IMR-90 (cell line): ENCODE measurements around the gene ANG. TPM values are rescaled to one million over a fixed set of nuclear protein-coding genes. Genes with fewer than 3 reads are reported as not detected.

ENCODE experiments used
- ATAC-seq: fragments of 200-7000 bp; cut with Tn5 transposase; 2 replicates; pipeline ENCODE4 v1.9.1; 2020; ENCODE audit warnings: low read depth, mild to moderate bottlenecking, moderate library complexity
- BruUV-seq: library from RNA; stranded (reverse); fragments of 400-500 nt; replicated peaks from 2 replicates; lab custom pipeline; 2021; lab: Mats Ljungman, UMichigan
- CTCF ChIA-PET: fragments of 300-600 bp; formaldehyde crosslinking; extraction: SDS; loops from one replicate; lab custom pipeline; 2021; ENCODE audit warnings: antibody characterized with exemption; lab: Yijun Ruan, JAX
- POLR2A ChIA-PET: fragments of 300-600 bp; sonication (Branson Sonifier 250); formaldehyde crosslinking; loops from one replicate; lab custom pipeline; 2022; ENCODE audit warnings: antibody characterized with exemption; ENCODE audit not compliant: unreplicated experiment; lab: Charles Lee
- DNase-seq: peaks from one replicate; pipeline ENCODE4 v3.0.0; 2013
- H2AFZ ChIP-seq: replicated peaks from 2 replicates; pipeline ENCODE3; 2013; ENCODE audit warnings: low read length, mild to moderate bottlenecking; ENCODE audit not compliant: poor library complexity
- H2AK5ac ChIP-seq: 2 replicates; pipeline ENCODE4 v1.6.1; 2013; ENCODE audit warnings: low read depth, low read length, inconsistent platforms
- H2AK9ac ChIP-seq: replicated peaks from 2 replicates; pipeline ENCODE3; 2013; ENCODE audit warnings: mild to moderate bottlenecking, low read depth, low read length, moderate library complexity; ENCODE audit not compliant: poor library complexity
- H2BK120ac ChIP-seq: 2 replicates; pipeline ENCODE4 v1.6.1; 2013; ENCODE audit warnings: low read depth, low read length, inconsistent platforms
- H2BK15ac ChIP-seq: 3 replicates; pipeline ENCODE4 v1.6.1; 2013; ENCODE audit warnings: low read depth, low read length, inconsistent platforms
- H2BK20ac ChIP-seq: 2 replicates; pipeline ENCODE4 v1.6.1; 2013; ENCODE audit warnings: low read depth, mild to moderate bottlenecking, inconsistent platforms, low read length, moderate library complexity
- H2BK5ac ChIP-seq: 2 replicates; pipeline ENCODE4 v1.6.1; 2013; ENCODE audit warnings: mild to moderate bottlenecking, low read depth, low read length, inconsistent platforms; ENCODE audit not compliant: poor library complexity, severe bottlenecking
- H3K14ac ChIP-seq: replicated peaks from 2 replicates; pipeline ENCODE4 v1.6.1; 2013; ENCODE audit warnings: low read depth, low read length, inconsistent platforms
- H3K18ac ChIP-seq: 2 replicates; pipeline ENCODE4 v1.6.1; 2013; ENCODE audit warnings: low read depth, low read length, control low read depth
- H3K23ac ChIP-seq: 2 replicates; pipeline ENCODE4 v1.6.1; 2013; ENCODE audit warnings: low read depth, low read length, inconsistent platforms
- H3K27ac ChIP-seq: 2 replicates; pipeline ENCODE4 v1.5.1; 2013; ENCODE audit warnings: mild to moderate bottlenecking, control low read depth, low read length; ENCODE audit not compliant: insufficient read depth
- H3K27me3 ChIP-seq: 2 replicates; pipeline ENCODE4 v1.6.1; 2013; ENCODE audit warnings: low read length; ENCODE audit not compliant: control insufficient read depth, insufficient read depth
- H3K36me3 ChIP-seq: 2 replicates; pipeline ENCODE4 v1.6.1; 2013; ENCODE audit warnings: low read length, mixed read lengths; ENCODE audit not compliant: control insufficient read depth, insufficient read depth
- H3K4ac ChIP-seq: 2 replicates; pipeline ENCODE4 v1.6.1; 2013; ENCODE audit warnings: low read depth, low read length, inconsistent platforms
- H3K4me1 ChIP-seq: 2 replicates; pipeline ENCODE4 v1.6.1; 2013; ENCODE audit warnings: low read length, mixed read lengths; ENCODE audit not compliant: control insufficient read depth, insufficient read depth
- H3K4me2 ChIP-seq: 2 replicates; pipeline ENCODE4 v1.6.1; 2013; ENCODE audit warnings: low read depth, mild to moderate bottlenecking, control low read depth, low read length, moderate library complexity
- H3K4me3 ChIP-seq: 2 replicates; pipeline ENCODE4 v1.5.1; 2013; ENCODE audit warnings: low read depth, mild to moderate bottlenecking, control low read depth, low read length, moderate library complexity; ENCODE audit not compliant: insufficient read depth
- H3K56ac ChIP-seq: 2 replicates; pipeline ENCODE4 v1.6.1; 2013; ENCODE audit warnings: low read length, inconsistent platforms; ENCODE audit not compliant: insufficient read depth; ENCODE audit errors: extremely low read depth
- H3K79me1 ChIP-seq, 2 experiments: 2 replicates each; pipeline ENCODE4 v1.6.1; 2013; ENCODE audit warnings: low read length in 2 of 2, inconsistent platforms in 1 of 2, low read depth in 1 of 2
- H3K9ac ChIP-seq: 2 replicates; pipeline ENCODE4 v1.6.1; 2013; ENCODE audit warnings: low read depth, low read length, control low read depth
- H3K9me1 ChIP-seq: 2 replicates; pipeline ENCODE4 v1.6.1; 2013; ENCODE audit warnings: low read length, inconsistent platforms; ENCODE audit not compliant: insufficient read depth
- H3K9me3 ChIP-seq: 2 replicates; pipeline ENCODE4 v1.6.1; 2013; ENCODE audit warnings: low read length; ENCODE audit not compliant: control insufficient read depth, insufficient read depth
- H4K20me1 ChIP-seq: 2 replicates; pipeline ENCODE4 v1.6.1; 2013; ENCODE audit warnings: low read length, inconsistent platforms; ENCODE audit not compliant: insufficient read depth
- H4K5ac ChIP-seq: 2 replicates; pipeline ENCODE4 v1.6.1; 2013; ENCODE audit warnings: mild to moderate bottlenecking, low read depth, low read length, control low read depth
- H4K8ac ChIP-seq, 2 experiments: 2 replicates each; pipeline ENCODE4 v1.6.1; 2013; ENCODE audit warnings: low read depth in 2 of 2, low read length in 2 of 2, control low read depth in 1 of 2, inconsistent platforms in 1 of 2
- H4K91ac ChIP-seq: 2 replicates; pipeline ENCODE4 v1.6.1; 2013; ENCODE audit warnings: low read depth, low read length, inconsistent platforms; ENCODE audit not compliant: insufficient read depth
- CEBPB ChIP-seq: IDR thresholded peaks from 2 replicates; pipeline ENCODE4 v1.6.1; 2012; ENCODE audit warnings: low read depth, low read length, improper control_type of control experiment
- CTCF ChIP-seq: conservative IDR thresholded peaks from 2 replicates; pipeline ENCODE4 v1.5.1; 2012; ENCODE audit warnings: mild to moderate bottlenecking, low read depth, low read length, improper control_type of control experiment
- ELK1 ChIP-seq: fragments of 150-350 bp; IDR thresholded peaks from 2 replicates; pipeline ENCODE4 v1.6.1; 2016; ENCODE audit warnings: low read depth, mild to moderate bottlenecking, low read length, moderate library complexity, borderline replicate concordance
- FOS ChIP-seq: fragments of 150-350 bp; IDR thresholded peaks from 2 replicates; pipeline ENCODE4 v1.6.1; 2016; ENCODE audit warnings: low read depth, low read length
- MAFK ChIP-seq: IDR thresholded peaks from 2 replicates; pipeline ENCODE4 v1.6.1; 2012; ENCODE audit warnings: low read depth, low read length, improper control_type of control experiment
- MAZ ChIP-seq: IDR thresholded peaks from 2 replicates; pipeline ENCODE4 v1.6.1; 2012; ENCODE audit warnings: low read depth, mild to moderate bottlenecking, low read length, improper control_type of control experiment, moderate library complexity, borderline replicate concordance
- MXI1 ChIP-seq: IDR thresholded peaks from 2 replicates; pipeline ENCODE4 v1.6.1; 2012; ENCODE audit warnings: low read depth, mild to moderate bottlenecking, low read length, moderate library complexity, borderline replicate concordance
- NFE2L2 ChIP-seq: fragments of 150-350 bp; IDR thresholded peaks from 2 replicates; pipeline ENCODE4 v1.6.1; 2016; ENCODE audit warnings: low read depth, mild to moderate bottlenecking, low read length
- RAD21 ChIP-seq: IDR thresholded peaks from 2 replicates; pipeline ENCODE4 v1.6.1; 2012; ENCODE audit warnings: low read length, improper control_type of control experiment
- RCOR1 ChIP-seq: IDR thresholded peaks from 2 replicates; pipeline ENCODE4 v1.6.1; 2012; ENCODE audit warnings: mild to moderate bottlenecking, low read length, improper control_type of control experiment; ENCODE audit not compliant: insufficient replicate concordance
- SMC3 ChIP-seq: fragments of 150-350 bp; IDR thresholded peaks from 2 replicates; pipeline ENCODE4 v1.6.1; 2016; ENCODE audit warnings: low read depth, mild to moderate bottlenecking, antibody characterized with exemption, low read length, moderate library complexity
- WGBS, 2 experiments: methylation state at CpG; one replicate each; pipeline versions ENCODE4 v1.1.5 to v1.1.7; 2013; ENCODE audit warnings: missing lambda C conversion rate in 2 of 2; ENCODE audit not compliant: insufficient read length in 1 of 2; ENCODE audit errors: extremely low coverage in 2 of 2; 5-methylcytosine and 5-hydroxymethylcytosine counted together
- dilution Hi-C: fragments of 300-500 bp; cut with HindIII; formaldehyde crosslinking; loops from one replicate; pipeline ENCODE4 v1.14.3; 2018; ENCODE audit warnings: low sequenced_read_pairs; ENCODE audit not compliant: unreplicated experiment
- in situ Hi-C: fragments of 300-500 bp; cut with MboI; formaldehyde crosslinking; loops from 3 replicates; pipeline ENCODE4 v1.14.3; 2019; ENCODE audit warnings: low sequenced_read_pairs, inconsistent platforms, mixed read lengths
- intact Hi-C: fragments of 100-400 bp; cut with micrococcal nuclease; formaldehyde crosslinking; loops from 2 replicates; pipeline ENCODE4 v1.10.0; 2022
- polyA plus RNA-seq, 3 experiments: library from polyadenylated mRNA; depleted of rRNA; stranded (reverse); fragments of >200 nt; gene quantifications; 2 replicates each; pipeline ENCODE4 v1.2.3, GENCODE V29; 2012; ENCODE audit warnings: low replicate concordance in 1 of 3
- total RNA-seq: library from RNA; depleted of rRNA; stranded (reverse); fragments of >200 nt; gene quantifications from 2 replicates; pipeline ENCODE4 v1.2.3, GENCODE V29; 2012
- TF ChIP-seq, protein P1 (sequence below): fragments of 150-350 bp; IDR thresholded peaks from 2 replicates; pipeline ENCODE4 v1.6.1; 2017; ENCODE audit warnings: mild to moderate bottlenecking, antibody characterized with exemption, low read length, low read depth

Gene ANG
- total and polyA plus RNA-seq, 2 of the 4 experiments (the other 2 are of a cell fraction) = 3.6 to 4.7 TPM

DNA sequence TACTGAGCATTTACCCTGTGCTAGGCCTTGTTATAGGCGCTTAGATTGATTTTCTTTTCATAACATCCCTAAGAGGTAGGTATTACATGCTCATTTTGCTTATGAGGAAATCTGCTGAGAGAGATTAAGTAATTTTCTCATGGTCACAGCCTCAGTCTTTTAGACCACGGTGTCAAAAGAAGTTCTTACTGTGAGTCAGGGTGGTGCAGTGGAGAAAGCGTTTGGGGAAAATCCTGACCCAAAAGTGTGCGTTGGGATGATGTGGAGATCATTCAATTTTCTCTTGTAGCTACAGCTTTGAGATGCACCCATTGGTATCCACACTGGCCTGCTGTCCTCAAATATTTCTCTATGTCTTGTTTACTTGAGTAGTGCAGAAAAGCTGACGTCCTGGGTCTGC, 8.2 kb downstream of the ANG start:
- H3K4ac ChIP-seq = no peak overlapping the region
- H3K9ac ChIP-seq = no peak overlapping the region
- H3K4me1 ChIP-seq = no peaks in the 10 kb centered on the region
- H2BK120ac ChIP-seq = no peak overlapping the region
- H4K5ac ChIP-seq = no peak overlapping the region
- no peaks in the 10 kb centered on the region for H3K27me3 ChIP-seq
- H3K4me3 ChIP-seq = no peak overlapping the region
- no peaks in the 10 kb centered on the region for H3K36me3 ChIP-seq
- in situ Hi-C loops (loop anchor here (10.0 kb wide), 1 partner anchor 268 kb away; no protein-coding TSS in a partner anchor), dilution Hi-C loops (no loop called here), intact Hi-C loops (loop anchor here (1.0 to 5.0 kb wide), 5 partner anchors 159 to 411 kb away; no protein-coding TSS in a partner anchor)
- H3K4me2 ChIP-seq = no peak overlapping the region
- no peak overlapping the region for H3K14ac ChIP-seq
- H3K18ac ChIP-seq = no peak overlapping the region
- H2AFZ ChIP-seq = no peak overlapping the region
- H3K56ac ChIP-seq = no peak overlapping the region
- H2BK5ac ChIP-seq = no peak overlapping the region
- no peak for ATAC-seq
- CTCF ChIA-PET = interaction anchor here (0.6 to 1.6 kb wide), 5 partner anchors 162 to 344 kb away, joined by 3 to 4 read pairs (median 3); no protein-coding TSS in a partner anchor
- no peak for DNase-seq
- H3K23ac ChIP-seq = no peak overlapping the region
- H2AK9ac ChIP-seq = no peak overlapping the region
- H2BK20ac ChIP-seq = no peak overlapping the region
- POLR2A ChIA-PET = no interaction called here
- no peak overlapping the region for H2AK5ac ChIP-seq
- H3K79me1 ChIP-seq = 0 out of 4 replicates have a peak, but pooled peaks cover 0 to 1% of the 10 kb centered on the region in 2 experiments
- no TSS peak for BruUV-seq
- no peaks in the 10 kb centered on the region for H4K20me1 ChIP-seq
- no peak overlapping the region for H2BK15ac ChIP-seq
- H3K9me1 ChIP-seq = no peaks in the 10 kb centered on the region
- H3K27ac ChIP-seq = no peak overlapping the region
- no peaks in the 10 kb centered on the region for H3K9me3 ChIP-seq
- H4K91ac ChIP-seq = no peak overlapping the region
- H4K8ac ChIP-seq = no peak overlapping the region
- TF ChIP-seq RAD21 (no peak), SMC3 (no peak), NFE2L2 (no peak), RCOR1 (no peak), MXI1 (no peak), FOS (no peak), CEBPB (no peak), MAFK (no peak), MAZ (no peak), CTCF (no peak), ELK1 (no peak)
- TF ChIP-seq, protein P1, sequence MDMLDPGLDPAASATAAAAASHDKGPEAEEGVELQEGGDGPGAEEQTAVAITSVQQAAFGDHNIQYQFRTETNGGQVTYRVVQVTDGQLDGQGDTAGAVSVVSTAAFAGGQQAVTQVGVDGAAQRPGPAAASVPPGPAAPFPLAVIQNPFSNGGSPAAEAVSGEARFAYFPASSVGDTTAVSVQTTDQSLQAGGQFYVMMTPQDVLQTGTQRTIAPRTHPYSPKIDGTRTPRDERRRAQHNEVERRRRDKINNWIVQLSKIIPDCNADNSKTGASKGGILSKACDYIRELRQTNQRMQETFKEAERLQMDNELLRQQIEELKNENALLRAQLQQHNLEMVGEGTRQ = no peak
- WGBS, 2 experiments = 90% methylated on average over 2 of the region's 5 CpGs; no CpG with 5 or more reads in 1 of the 2 experiments
